ENCODE measurements around the gene NDUFS4. TPM values are rescaled to one million over a fixed set of nuclear protein-coding genes. Genes with fewer than 3 reads are reported as not detected.

Gene NDUFS4
- total and polyA plus RNA-seq, 9 of the 15 experiments (the other 6 are each of a cell fraction or from before 2014, with no cell fraction given): 68.7 to 313 (median 113) TPM

- no peak for TF ChIP-seq EP300 (IDR thresholded peaks at IDR 0.05; ENCODE audit: low read length)
- no peak for TF ChIP-seq RBFOX2 (IDR thresholded peaks at IDR 0.05; ENCODE audit: low read depth, low read length)
- TF ChIP-seq ARID3B (CRISPR knock-in tag; IDR thresholded peaks at IDR 0.05; ENCODE audit: borderline replicate concordance): no peak
- TF ChIP-seq FOXO4 (CRISPR knock-in tag; IDR thresholded peaks at IDR 0.05): no peak
- TF ChIP-seq NCOR1 (IDR thresholded peaks at IDR 0.05): peak; percentile 57
- no peak for TF ChIP-seq PHF21A (IDR thresholded peaks at IDR 0.05; ENCODE audit: borderline replicate concordance, low read depth)
- TF ChIP-seq ZNF121 (CRISPR knock-in tag; conservative IDR thresholded peaks at IDR 0.05): no peak
- TF ChIP-seq ZBTB8A (IDR thresholded peaks at IDR 0.05; ENCODE audit: partially characterized antibody): no peak
- no peak for TF ChIP-seq MITF (IDR thresholded peaks at IDR 0.05)
- TF ChIP-seq HDAC3 (IDR thresholded peaks at IDR 0.05; ENCODE audit: borderline replicate concordance, partially characterized antibody): no peak
- no peak for TF ChIP-seq DMBX1 (CRISPR knock-in tag; IDR thresholded peaks at IDR 0.05; ENCODE audit: borderline replicate concordance)
- no peak for TF ChIP-seq NFE2 (IDR thresholded peaks at IDR 0.05; ENCODE audit: low read depth)
- no peak for TF ChIP-seq ZNF12 (CRISPR knock-in tag; IDR thresholded peaks at IDR 0.05)
- peak; percentile 87 for TF ChIP-seq ARID1B (IDR thresholded peaks at IDR 0.05)
- TF ChIP-seq ZFP1 (CRISPR knock-in tag; IDR thresholded peaks at IDR 0.05): no peak
- no peak for TF ChIP-seq NBN (IDR thresholded peaks at IDR 0.05; ENCODE audit: low read depth)
- no peak for TF ChIP-seq BRD9 (IDR thresholded peaks at IDR 0.05; ENCODE audit: low read depth, partially characterized antibody)
- no peak for TF ChIP-seq MEF2D (tag; conservative IDR thresholded peaks at IDR 0.05; ENCODE audit: low read depth)
- TF ChIP-seq PURB (CRISPR knock-in tag; IDR thresholded peaks at IDR 0.05; ENCODE audit: low read depth): no peak
- no peak for TF ChIP-seq ZNF57 (CRISPR knock-in tag; IDR thresholded peaks at IDR 0.05)
- TF ChIP-seq HDAC1 (IDR thresholded peaks at IDR 0.05): 0 out of 4 replicates have a peak, but pooled peaks of 1 of the 2 experiments have one; percentile 29
- peak; percentile 24; the same call in 1 of the 2 replicates for TF ChIP-seq CTBP1 (IDR thresholded peaks at IDR 0.05; ENCODE audit: borderline replicate concordance)
- peak; percentile 65 for TF ChIP-seq TCF3 (CRISPR knock-in tag; IDR thresholded peaks at IDR 0.05)
Measured at GRCh38 chr5:53554444-53554843, 6.0 kb upstream of the NDUFS4 start (continued).
